Testis (tissue), 2 donors: ENCODE results near the gene ULK4.

ENCODE experiments used
- POLR2A ChIP-seq: fragments of 450-650 bp; IDR thresholded peaks from one replicate; pipeline ENCODE4 v1.6.1; 2017; ENCODE audit warnings: antibody characterized with exemption, mild to moderate bottlenecking, moderate library complexity
- TF ChIP-seq, protein P1 (sequence below), 3 experiments: fragments of 450-650 bp in 2 of 3; fragments of 200-600 bp in 1 of 3; sonication (generic) in 1 of 3; IDR thresholded peaks; one replicate each; pipeline ENCODE4 v1.5.1; 2016 to 2019; ENCODE audit warnings: antibody characterized with exemption in 3 of 3, mild to moderate bottlenecking in 2 of 3, moderate library complexity in 1 of 3

DNA sequence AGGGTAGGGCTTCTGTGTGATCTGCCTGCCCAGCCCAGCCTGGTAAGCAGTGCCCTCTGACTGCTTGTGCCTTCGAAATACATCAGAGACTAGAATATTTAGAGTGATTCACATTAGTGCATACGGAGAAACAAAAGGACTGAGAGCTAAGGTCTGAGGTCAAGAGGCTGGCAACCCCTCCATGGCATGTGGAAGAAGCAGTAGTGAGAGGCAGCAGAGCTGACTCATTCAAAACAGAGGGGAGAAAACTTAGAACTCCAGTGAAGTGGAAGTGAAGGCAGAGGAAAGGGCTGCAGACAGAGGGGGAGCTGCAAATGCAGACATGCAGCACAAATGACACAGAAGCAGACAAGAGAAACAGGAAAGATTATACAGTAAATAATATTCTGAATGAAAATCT is 61.6 kb downstream of the ULK4 start:
- TF ChIP-seq, protein P1, sequence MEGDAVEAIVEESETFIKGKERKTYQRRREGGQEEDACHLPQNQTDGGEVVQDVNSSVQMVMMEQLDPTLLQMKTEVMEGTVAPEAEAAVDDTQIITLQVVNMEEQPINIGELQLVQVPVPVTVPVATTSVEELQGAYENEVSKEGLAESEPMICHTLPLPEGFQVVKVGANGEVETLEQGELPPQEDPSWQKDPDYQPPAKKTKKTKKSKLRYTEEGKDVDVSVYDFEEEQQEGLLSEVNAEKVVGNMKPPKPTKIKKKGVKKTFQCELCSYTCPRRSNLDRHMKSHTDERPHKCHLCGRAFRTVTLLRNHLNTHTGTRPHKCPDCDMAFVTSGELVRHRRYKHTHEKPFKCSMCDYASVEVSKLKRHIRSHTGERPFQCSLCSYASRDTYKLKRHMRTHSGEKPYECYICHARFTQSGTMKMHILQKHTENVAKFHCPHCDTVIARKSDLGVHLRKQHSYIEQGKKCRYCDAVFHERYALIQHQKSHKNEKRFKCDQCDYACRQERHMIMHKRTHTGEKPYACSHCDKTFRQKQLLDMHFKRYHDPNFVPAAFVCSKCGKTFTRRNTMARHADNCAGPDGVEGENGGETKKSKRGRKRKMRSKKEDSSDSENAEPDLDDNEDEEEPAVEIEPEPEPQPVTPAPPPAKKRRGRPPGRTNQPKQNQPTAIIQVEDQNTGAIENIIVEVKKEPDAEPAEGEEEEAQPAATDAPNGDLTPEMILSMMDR (IDR thresholded peaks at IDR 0.05) = no peak
- no peak for TF ChIP-seq POLR2A
